Ascending aorta (tissue), 2 donors: ENCODE data around the gene BRD7. TPM values are rescaled to one million over a fixed set of nuclear protein-coding genes. Genes with fewer than 3 reads are reported as not detected.
A peak's percentile ranks its signal among the peaks of the same experiment; 100 is the strongest.

Source experiments
- DNase-seq, 2 donors: peaks; one replicate each; pipeline ENCODE4 v3.0.0-alpha.2; 2019; ENCODE audit warnings: low spot score in 2 of 2
- H3K27ac ChIP-seq, 2 donors: fragments of 200-600 bp; sonication (generic); one replicate each; pipeline ENCODE4 v1.5.1; 2016 to 2017; ENCODE audit warnings: mild to moderate bottlenecking in 1 of 2
- H3K27me3 ChIP-seq: fragments of 200-600 bp; sonication (generic); one replicate; pipeline ENCODE4 v1.5.1; 2017
- H3K36me3 ChIP-seq, 2 donors: fragments of 200-600 bp; sonication (generic); one replicate each; pipeline ENCODE4 v1.5.1; 2016
- H3K4me1 ChIP-seq, 2 donors: fragments of 200-600 bp; sonication (generic); one replicate each; pipeline ENCODE4 v1.5.1; 2016 to 2017; ENCODE audit warnings: mild to moderate bottlenecking in 1 of 2
- H3K4me3 ChIP-seq, 2 donors: fragments of 200-600 bp; sonication (generic); one replicate each; pipeline ENCODE4 v1.5.1; 2016 to 2017; ENCODE audit warnings: mild to moderate bottlenecking in 1 of 2
- H3K9me3 ChIP-seq, 2 donors: fragments of 200-600 bp; sonication (generic); one replicate each; pipeline ENCODE4 v1.5.1; 2016
- intact Hi-C: fragments of 100-400 bp; cut with DNase I; formaldehyde crosslinking; loops from one replicate; pipeline ENCODE4 v1.15.1; 2023
- total RNA-seq: library from RNA; depleted of rRNA; stranded (reverse); fragments of >200 nt; gene quantifications from one replicate; pipeline ENCODE4 v1.1.0, GENCODE V29; 2016
- TF ChIP-seq, protein P1 (sequence below), 3 experiments: fragments of 200-600 bp in 2 of 3; fragments of 450-650 bp in 1 of 3; sonication (generic) in 2 of 3; IDR thresholded peaks; one replicate each; pipeline ENCODE4 v1.5.1; 2016 to 2019; ENCODE audit warnings: antibody characterized with exemption in 3 of 3, mild to moderate bottlenecking in 1 of 3, moderate library complexity in 1 of 3

Gene BRD7
- total RNA-seq, 1 donor from 2014 or later: 17.7 TPM

DNA sequence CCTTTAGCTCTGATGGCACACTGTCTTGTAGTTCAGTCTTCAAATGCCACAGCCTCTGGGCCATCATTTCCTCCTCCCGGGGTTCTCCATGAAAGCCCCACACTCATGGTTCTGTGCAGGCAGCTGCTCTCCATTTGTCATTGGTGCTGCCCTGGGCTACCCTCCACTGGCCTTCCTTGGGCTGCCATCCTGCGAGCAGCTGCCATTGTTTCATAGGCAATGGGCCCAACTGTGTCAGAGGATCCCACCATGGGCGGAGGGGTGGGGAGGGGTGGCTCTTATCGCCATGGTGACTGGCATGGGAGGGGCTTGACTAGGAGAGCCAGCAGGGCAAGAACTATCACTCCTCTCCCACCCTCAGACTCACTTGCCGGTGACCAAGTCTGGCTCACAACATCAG lies 38.6 kb upstream of the BRD7 start:
- DNase-seq: no peak
- TF ChIP-seq, protein P1, sequence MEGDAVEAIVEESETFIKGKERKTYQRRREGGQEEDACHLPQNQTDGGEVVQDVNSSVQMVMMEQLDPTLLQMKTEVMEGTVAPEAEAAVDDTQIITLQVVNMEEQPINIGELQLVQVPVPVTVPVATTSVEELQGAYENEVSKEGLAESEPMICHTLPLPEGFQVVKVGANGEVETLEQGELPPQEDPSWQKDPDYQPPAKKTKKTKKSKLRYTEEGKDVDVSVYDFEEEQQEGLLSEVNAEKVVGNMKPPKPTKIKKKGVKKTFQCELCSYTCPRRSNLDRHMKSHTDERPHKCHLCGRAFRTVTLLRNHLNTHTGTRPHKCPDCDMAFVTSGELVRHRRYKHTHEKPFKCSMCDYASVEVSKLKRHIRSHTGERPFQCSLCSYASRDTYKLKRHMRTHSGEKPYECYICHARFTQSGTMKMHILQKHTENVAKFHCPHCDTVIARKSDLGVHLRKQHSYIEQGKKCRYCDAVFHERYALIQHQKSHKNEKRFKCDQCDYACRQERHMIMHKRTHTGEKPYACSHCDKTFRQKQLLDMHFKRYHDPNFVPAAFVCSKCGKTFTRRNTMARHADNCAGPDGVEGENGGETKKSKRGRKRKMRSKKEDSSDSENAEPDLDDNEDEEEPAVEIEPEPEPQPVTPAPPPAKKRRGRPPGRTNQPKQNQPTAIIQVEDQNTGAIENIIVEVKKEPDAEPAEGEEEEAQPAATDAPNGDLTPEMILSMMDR (IDR thresholded peaks at IDR 0.05): no peak
- H3K36me3 ChIP-seq: no peaks in the 10 kb centered on the region
- peaks cover 0 to 4% of the 10 kb centered on the region in 2 donors for H3K9me3 ChIP-seq
- intact Hi-C loops: no loop called here
- no peak overlapping the region for H3K27ac ChIP-seq
- H3K4me1 ChIP-seq: peaks cover 0 to 6% of the 10 kb centered on the region in 2 donors
- no peak overlapping the region for H3K4me3 ChIP-seq
- no peaks in the 10 kb centered on the region for H3K27me3 ChIP-seq

DNA sequence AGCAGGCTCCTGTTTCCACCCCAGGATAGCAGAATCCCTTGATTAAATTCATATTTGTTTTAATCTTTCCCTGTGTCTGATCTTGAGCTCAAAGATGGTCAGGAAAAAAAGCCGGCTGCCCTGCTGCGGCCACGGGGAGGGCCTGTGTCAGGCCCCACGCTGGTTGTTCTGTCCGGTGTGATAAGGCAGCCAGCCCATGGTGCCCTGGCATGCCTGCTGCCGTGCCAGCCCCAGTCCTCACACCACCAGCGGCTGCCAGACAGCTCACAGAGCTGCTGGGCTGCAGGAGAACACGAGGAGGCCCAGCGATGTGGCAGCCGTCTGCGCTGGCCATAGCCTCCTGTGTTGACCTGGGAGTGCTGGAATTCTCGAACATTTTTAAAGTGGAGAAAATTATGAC lies 34.7 kb upstream of the BRD7 start:
- peak overlapping the region; percentile 2 to 46 for H3K27ac ChIP-seq

DNA sequence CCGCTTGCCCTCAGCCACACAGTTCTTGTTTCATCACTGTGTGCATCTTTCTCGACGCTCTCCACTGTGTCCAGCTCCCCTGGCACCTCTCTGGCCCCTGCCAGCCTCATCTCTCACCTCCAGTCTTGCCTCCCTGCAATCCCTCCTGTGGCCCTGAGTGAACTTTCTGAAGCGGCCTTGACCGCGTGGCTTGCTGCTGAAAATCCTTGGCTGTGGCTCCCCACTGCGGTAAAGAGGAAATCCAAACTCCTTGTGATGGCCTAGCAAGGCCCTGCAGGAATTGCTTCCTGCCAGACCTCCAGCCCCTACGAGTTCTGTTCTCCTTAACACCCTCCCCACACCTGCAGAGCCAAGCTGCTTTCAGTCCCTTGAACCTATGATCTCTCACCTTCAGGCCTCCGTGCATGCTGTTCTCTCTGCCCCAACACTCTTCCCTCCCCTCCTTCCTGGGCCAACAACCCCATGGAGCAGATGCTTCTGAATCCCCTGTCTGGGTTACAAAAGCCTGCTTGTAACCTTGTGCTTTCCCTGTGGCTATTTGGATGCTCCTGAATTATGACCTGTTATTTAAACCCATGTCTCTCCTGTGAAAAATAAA lies 33.6 kb upstream of the BRD7 start:
- Histone ChIP-seq H3K9me3 (no peaks in the 10 kb centered on the region), H3K27me3 (no peaks in the 10 kb centered on the region), H3K36me3 (no peaks in the 10 kb centered on the region), H3K27ac (no peak overlapping the region), H3K4me1 (peaks cover 0 to 6% of the 10 kb centered on the region in 2 donors), H3K4me3 (no peak overlapping the region)
- TF ChIP-seq, protein P1 (IDR thresholded peaks at IDR 0.05): no peak
- peak in 1 of 2 donors; percentile 27 for DNase-seq
- intact Hi-C loops: no loop called here

More for the DNA sequence above, 34.7 kb upstream of the BRD7 start:
- TF ChIP-seq, protein P1 (IDR thresholded peaks at IDR 0.05): no peak
- Histone ChIP-seq H3K4me1 (peaks cover 0 to 6% of the 10 kb centered on the region in 2 donors), H3K36me3 (no peaks in the 10 kb centered on the region), H3K4me3 (no peak overlapping the region), H3K27me3 (no peaks in the 10 kb centered on the region), H3K9me3 (no peaks in the 10 kb centered on the region)
- peak in 1 of 2 donors; percentile 74 for DNase-seq
- intact Hi-C loops: no loop called here

DNA sequence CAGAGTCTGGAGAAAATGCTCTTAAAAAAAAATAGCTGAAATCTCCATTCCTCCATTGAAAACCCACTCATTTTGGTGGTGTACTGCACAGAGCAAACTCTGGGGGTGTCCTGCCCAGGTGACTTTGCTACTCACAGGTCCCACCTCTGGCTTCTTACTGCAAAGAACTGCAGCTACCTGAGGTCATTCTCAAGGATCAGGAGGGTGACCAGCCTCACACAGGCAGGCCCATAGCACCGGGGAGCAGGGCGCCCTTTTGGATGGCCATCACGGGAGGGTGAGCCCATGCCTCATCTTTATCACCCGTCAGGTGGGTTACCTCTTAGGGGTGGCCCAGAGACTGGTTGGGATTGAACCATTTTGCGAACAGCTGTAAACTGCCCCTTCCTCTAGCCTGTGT lies 32.6 kb upstream of the BRD7 start:
- H3K4me3 ChIP-seq: no peak overlapping the region
- H3K9me3 ChIP-seq: no peaks in the 10 kb centered on the region
- no peaks in the 10 kb centered on the region for H3K27me3 ChIP-seq
- H3K36me3 ChIP-seq: no peaks in the 10 kb centered on the region
- DNase-seq: peak in 1 of 2 donors; percentile 24
- no peak overlapping the region for H3K27ac ChIP-seq
- intact Hi-C loops: no loop called here
- H3K4me1 ChIP-seq: peaks cover 0 to 6% of the 10 kb centered on the region in 2 donors
- TF ChIP-seq, protein P1 (IDR thresholded peaks at IDR 0.05): no peak

DNA sequence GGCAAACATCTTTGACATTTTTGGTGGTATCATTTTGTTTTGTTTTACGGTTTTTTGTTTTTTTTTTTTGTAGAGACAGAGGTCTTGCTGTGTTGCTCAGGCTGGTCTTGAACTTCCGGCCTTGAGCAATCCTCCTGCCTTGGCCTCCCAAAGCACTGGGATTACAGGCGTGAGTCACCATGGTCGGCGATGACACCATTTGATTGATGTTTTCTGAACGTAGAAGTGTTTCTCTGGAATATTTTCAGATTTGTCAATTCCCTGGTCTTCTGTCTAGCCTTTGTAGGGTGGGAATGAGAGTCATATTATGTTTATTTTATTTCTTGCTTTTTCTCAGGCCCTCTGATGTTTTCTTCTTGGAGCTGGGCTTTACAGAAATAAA lies 32.2 kb upstream of the BRD7 start:
- Histone ChIP-seq H3K36me3 (no peaks in the 10 kb centered on the region), H3K4me1 (peaks cover 0 to 6% of the 10 kb centered on the region in 2 donors), H3K4me3 (no peak overlapping the region), H3K9me3 (no peaks in the 10 kb centered on the region), H3K27ac (no peak overlapping the region), H3K27me3 (no peaks in the 10 kb centered on the region)
- TF ChIP-seq, protein P1 (IDR thresholded peaks at IDR 0.05): no peak
- intact Hi-C loops: no loop called here
- peak in 1 of 2 donors; percentile 19 for DNase-seq
